Endothelial cell of umbilical vein (primary cell): ENCODE measurements around the gene IGSF9B. TPM values are rescaled to one million over a fixed set of nuclear protein-coding genes. Genes with fewer than 3 reads are reported as not detected.

Source experiments
- BruUV-seq: library from RNA; stranded (reverse); fragments of 400-500 nt; replicated peaks from 2 replicates; lab custom pipeline; 2021; lab: Mats Ljungman, UMichigan
- CTCF ChIA-PET: fragments of 300-600, 350-600 bp; sonication (Branson Sonifier 250); formaldehyde crosslinking; loops from one replicate; lab custom pipeline; 2021; ENCODE audit warnings: antibody characterized with exemption, inconsistent platforms; lab: Charles Lee
- POLR2A ChIA-PET: fragments of 300-600, 350-600 bp; sonication (Branson Sonifier 250); formaldehyde crosslinking; loops from one replicate; lab custom pipeline; 2021; ENCODE audit warnings: antibody characterized with exemption, inconsistent platforms; lab: Charles Lee
- DNase-seq: peaks from one replicate; pipeline ENCODE4 v3.0.0-alpha.2; 2011; ENCODE audit warnings: low read depth, low spot score
- FAIRE-seq: peaks from 2 replicates; lab custom pipeline; 2011; peaks lifted over from hg19 to GRCh38; lab: Jason Lieb, UNC
- H2AFZ ChIP-seq: 2 replicates; pipeline ENCODE4 v1.6.0; 2012; ENCODE audit warnings: low read depth, low read length, control low read depth, inconsistent platforms
- H3K27ac ChIP-seq: 2 replicates; pipeline ENCODE4 v1.5.1; 2011; ENCODE audit warnings: low read depth, mild to moderate bottlenecking, control low read depth, low read length, moderate library complexity; ENCODE audit not compliant: insufficient read depth
- H3K27me3 ChIP-seq, 2 experiments: 2 replicates each; pipeline versions ENCODE4 v1.6.0 to v1.6.1; 2011; ENCODE audit warnings: low read length in 2 of 2, mixed read lengths in 1 of 2; ENCODE audit not compliant: control insufficient read depth in 2 of 2, insufficient read depth in 2 of 2
- H3K36me3 ChIP-seq, 2 experiments: 2 replicates in 1 of 2; 3 replicates in 1 of 2; pipeline ENCODE4 v1.5.1; 2011; ENCODE audit warnings: low read length in 2 of 2, mild to moderate bottlenecking in 1 of 2, moderate library complexity in 1 of 2; ENCODE audit not compliant: control insufficient read depth in 2 of 2, insufficient read depth in 2 of 2; ENCODE audit errors: extremely low read depth in 1 of 2
- H3K4me1 ChIP-seq: 3 replicates; pipeline ENCODE4 v1.5.1; 2011; ENCODE audit warnings: mild to moderate bottlenecking, low read length; ENCODE audit not compliant: control insufficient read depth, insufficient read depth; ENCODE audit errors: extremely low read depth
- H3K4me2 ChIP-seq: 2 replicates; pipeline ENCODE4 v1.6.1; 2011; ENCODE audit warnings: low read length, control low read depth, mixed read lengths; ENCODE audit not compliant: insufficient read depth
- H3K4me3 ChIP-seq, 3 experiments: fragments of 200-600 bp in 1 of 3; sonication (generic), shearing (Covaris generic) in 1 of 3; replicated peaks in 1 of 3; 2 replicates each; pipeline ENCODE4 v1.5.1; 2011 to 2016; ENCODE audit warnings: control low read depth in 3 of 3, low read length in 3 of 3, mild to moderate bottlenecking in 2 of 3, inconsistent platforms in 1 of 3, low read depth in 1 of 3, moderate library complexity in 1 of 3; ENCODE audit not compliant: insufficient read depth in 1 of 3
- H3K79me2 ChIP-seq: 2 replicates; pipeline ENCODE4 v1.6.0; 2012; ENCODE audit warnings: low read length, inconsistent platforms; ENCODE audit not compliant: control insufficient read depth, insufficient read depth
- H3K9ac ChIP-seq: replicated peaks from 2 replicates; pipeline ENCODE3; 2011; ENCODE audit warnings: low read length, control low read depth; ENCODE audit not compliant: insufficient read depth; ENCODE audit errors: extremely low read depth
- H3K9me1 ChIP-seq: replicated peaks from 3 replicates; pipeline ENCODE4 v1.6.0; 2011; ENCODE audit warnings: mild to moderate bottlenecking, low read length; ENCODE audit not compliant: control insufficient read depth, insufficient read depth; ENCODE audit errors: extremely low read depth
- H3K9me3 ChIP-seq: replicated peaks from 2 replicates; pipeline ENCODE4 v1.5.1; 2012; ENCODE audit warnings: low read length, inconsistent platforms; ENCODE audit not compliant: control insufficient read depth, insufficient read depth
- H4K20me1 ChIP-seq: replicated peaks from 2 replicates; pipeline ENCODE3; 2011; ENCODE audit warnings: mild to moderate bottlenecking, low read length; ENCODE audit not compliant: control insufficient read depth, insufficient read depth; ENCODE audit errors: extremely low read depth
- CTCF ChIP-seq, 2 donors: IDR thresholded peaks; 1 replicate in 1 of 2; 2 replicates in 1 of 2; pipeline ENCODE4 v1.5.1; 2011; ENCODE audit warnings: low read length in 2 of 2, mild to moderate bottlenecking in 2 of 2, moderate library complexity in 2 of 2, control low read depth in 1 of 2, inconsistent platforms in 1 of 2, low read depth in 1 of 2; ENCODE audit not compliant: insufficient read depth in 1 of 2; ENCODE audit errors: extremely low read depth in 1 of 2
- EZH2 ChIP-seq: IDR thresholded peaks from 2 replicates; pipeline ENCODE4 v1.6.1; 2012; ENCODE audit warnings: borderline replicate concordance, low read depth, mild to moderate bottlenecking, moderate library complexity, low read length, inconsistent platforms; ENCODE audit not compliant: severe bottlenecking
- FOS ChIP-seq: IDR thresholded peaks from 2 replicates; pipeline ENCODE4 v1.6.1; 2011; ENCODE audit warnings: mild to moderate bottlenecking, low read length, moderate library complexity, borderline replicate concordance; ENCODE audit not compliant: insufficient read depth
- GATA2 ChIP-seq: IDR thresholded peaks from 2 replicates; pipeline ENCODE4 v1.7.0; 2011; ENCODE audit warnings: low read depth, mild to moderate bottlenecking, moderate library complexity, mixed read lengths, low read length; ENCODE audit not compliant: insufficient read length, insufficient read depth
- JUN ChIP-seq: IDR thresholded peaks from 2 replicates; pipeline ENCODE4 v1.6.1; 2011; ENCODE audit warnings: borderline replicate concordance, low read depth; ENCODE audit not compliant: insufficient read length, insufficient read depth
- MAX ChIP-seq: IDR thresholded peaks from 2 replicates; pipeline ENCODE4 v1.6.1; 2011; ENCODE audit not compliant: insufficient read depth, insufficient read length
- MYC ChIP-seq: IDR thresholded peaks from one replicate; pipeline ENCODE4 v1.6.1; 2011; ENCODE audit warnings: mild to moderate bottlenecking, low read depth, low read length
- POLR2A ChIP-seq: IDR thresholded peaks from 2 replicates; pipeline ENCODE4 v1.6.1; 2012; ENCODE audit warnings: low read depth, mild to moderate bottlenecking, control low read depth, low read length
- POLR2AphosphoS5 ChIP-seq: IDR thresholded peaks from 2 replicates; pipeline ENCODE4 v1.6.1; 2012; ENCODE audit warnings: low read depth, mild to moderate bottlenecking, control low read depth, low read length, moderate library complexity; ENCODE audit not compliant: insufficient read depth
- dilution Hi-C: fragments of 300-500 bp; cut with MboI; formaldehyde crosslinking; loops from one replicate; pipeline ENCODE4 v1.15.0; 2019; ENCODE audit warnings: low sequenced_read_pairs; ENCODE audit not compliant: extremely low pct_ligation_motif_present
- intact Hi-C: fragments of 100-400 bp; cut with micrococcal nuclease; formaldehyde crosslinking; loops from one replicate; pipeline ENCODE4 v1.10.0; 2022
- polyA plus RNA-seq, 4 experiments: library from polyadenylated mRNA; depleted of rRNA in 3 of 4; stranded (reverse) in 3 of 4; unstranded in 1 of 4; fragments of >200 nt; gene quantifications; 2 replicates each; pipeline versions ENCODE4 v1.2.1 to v1.2.3, GENCODE V29; 2011 to 2012; ENCODE audit warnings: missing spikeins in 1 of 4
- total RNA-seq: library from RNA; stranded (reverse); gene quantifications from 2 replicates; pipeline ENCODE4 v1.2.3, GENCODE V29; 2021

Gene IGSF9B
- total and polyA plus RNA-seq, 2 donors (not counting 3 experiments of a cell fraction or from before 2014, with no cell fraction given), result 0.15 to 0.18 TPM

- dilution Hi-C loops (no loop called here), intact Hi-C loops (no loop called here)
- ChIA-PET POLR2A (no interaction called here), CTCF (no interaction called here)
- Histone ChIP-seq H3K9me1 (no peaks in the 10 kb centered on the region), H3K27me3 (no peaks in the 10 kb centered on the region), H3K9ac (no peak overlapping the region), H3K79me2 (no peaks in the 10 kb centered on the region), H3K4me2 (no peak overlapping the region), H3K9me3 (no peaks in the 10 kb centered on the region), H2AFZ (no peak overlapping the region), H4K20me1 (no peaks in the 10 kb centered on the region), H3K4me1 (no peaks in the 10 kb centered on the region), H3K4me3 (no peak overlapping the region), H3K27ac (no peak overlapping the region), H3K36me3 (no peaks in the 10 kb centered on the region)
- TF ChIP-seq JUN, result no peak
- TF ChIP-seq GATA2, result no peak
- no peak for TF ChIP-seq FOS
- TF ChIP-seq CTCF (IDR thresholded peaks at IDR 0.05; ENCODE audit: extremely low read depth in 1 of 2, insufficient read depth in 1 of 2, low read depth in 1 of 2, low read length in 2 of 2), result no peak
- TF ChIP-seq POLR2A, result no peak
- no peak for TF ChIP-seq POLR2AphosphoS5
- no peak for TF ChIP-seq EZH2
- no peak for TF ChIP-seq MAX
- no peak for TF ChIP-seq MYC
- BruUV-seq, result no TSS peak
- DNase-seq (no peak), FAIRE-seq (no peak)
These were observed 47.9 kb downstream of the IGSF9B start for GRCh38 chr11:133908827-133909226.
